Endometrial microvascular endothelial cells (primary cell): ENCODE results near the gene CHRFAM7A. TPM values are rescaled to one million over a fixed set of nuclear protein-coding genes. Genes with fewer than 3 reads are reported as not detected.
"Not testable (repeated sequence)": the region's sequence is repeated elsewhere in the genome, so short reads cannot be mapped to it uniquely, and the experiment has no call there.

Source experiments
- in situ Hi-C: cut with HindIII; loops from 2 replicates; pipeline ENCODE4 v1.10.0; 2017; ENCODE audit warnings: low sequenced_read_pairs, low pct_unique_long_range_greater_than_20kb; ENCODE audit errors: inconsistent ontology term
- total RNA-seq: library from RNA; depleted of rRNA; stranded (reverse); fragments of >200 nt; gene quantifications from one replicate; pipeline ENCODE4 v1.2.3, GENCODE V29; 2015; ENCODE audit errors: inconsistent ontology term

Gene CHRFAM7A
- total RNA-seq = 0.09 TPM

DNA sequence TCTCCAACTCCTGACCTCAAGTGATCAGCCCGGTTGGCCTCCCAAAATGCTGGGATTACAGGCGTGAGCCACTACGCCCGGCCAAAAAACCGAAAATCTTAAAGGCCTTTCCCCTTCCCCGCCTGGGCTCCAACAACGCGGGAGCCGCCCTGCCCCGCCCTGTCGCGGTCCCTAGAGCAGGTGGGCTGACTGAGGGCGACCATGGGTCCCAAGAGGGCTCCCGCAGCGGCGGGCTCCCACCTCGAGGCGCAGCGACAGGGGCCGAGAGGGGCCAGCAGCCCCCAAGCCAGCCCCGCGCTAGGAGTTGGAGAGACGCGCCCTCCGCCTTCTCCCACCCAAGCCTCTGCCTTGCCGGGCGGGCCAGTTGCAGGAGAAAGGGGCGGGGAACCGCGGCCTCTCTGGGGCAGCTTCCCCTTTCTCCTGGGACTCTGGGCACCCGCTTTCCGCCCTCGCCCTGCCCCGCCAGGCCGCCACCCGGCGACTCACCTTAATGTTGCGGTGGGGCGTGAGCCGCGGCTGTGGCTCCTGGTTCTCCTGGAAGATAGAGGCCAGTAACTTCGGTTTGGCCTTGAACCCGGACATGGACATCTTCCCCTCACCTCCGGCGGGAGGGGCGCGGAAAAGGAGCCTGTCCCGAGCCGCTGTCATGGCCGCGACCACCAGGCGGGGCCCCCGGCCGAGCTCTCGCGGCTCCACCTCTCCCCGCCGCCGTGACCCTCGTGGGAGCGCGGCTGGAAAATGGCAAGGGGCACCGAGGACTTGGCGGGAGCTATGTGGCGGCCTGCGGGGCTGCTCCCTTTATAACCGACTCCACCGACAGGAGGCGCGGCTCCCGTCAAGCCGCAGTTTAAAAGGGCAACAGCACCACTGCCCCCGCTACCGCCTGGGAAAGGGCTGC lies at the start of gene CHRFAM7A:
TSS of gene CHRFAM7A (minus strand) at position 775 of the 898 bp plus-strand sequence. CDS start 10,189 bp downstream, outside the sequence.
- in situ Hi-C loops = not testable (repeated sequence)

GRCh38 chr15:30438348-30438747 lies 45.0 kb upstream of the CHRFAM7A start:
- in situ Hi-C loops = not testable (repeated sequence)

- in situ Hi-C loops = not testable (repeated sequence)
Measured at GRCh38 chr15:30435878-30436277, 42.5 kb upstream of the CHRFAM7A start.

GRCh38 chr15:30420723-30421122 lies 27.4 kb upstream of the CHRFAM7A start:
- in situ Hi-C loops = not testable (repeated sequence)

GRCh38 chr15:30414160-30414559 lies 20.8 kb upstream of the CHRFAM7A start, which contains the start of gene GOLGA8R:
Gene GOLGA8R (minus strand): TSS chr15:30414260. CDS start chr15:30414162, 98 bp downstream.
- in situ Hi-C loops = not testable (repeated sequence)

DNA sequence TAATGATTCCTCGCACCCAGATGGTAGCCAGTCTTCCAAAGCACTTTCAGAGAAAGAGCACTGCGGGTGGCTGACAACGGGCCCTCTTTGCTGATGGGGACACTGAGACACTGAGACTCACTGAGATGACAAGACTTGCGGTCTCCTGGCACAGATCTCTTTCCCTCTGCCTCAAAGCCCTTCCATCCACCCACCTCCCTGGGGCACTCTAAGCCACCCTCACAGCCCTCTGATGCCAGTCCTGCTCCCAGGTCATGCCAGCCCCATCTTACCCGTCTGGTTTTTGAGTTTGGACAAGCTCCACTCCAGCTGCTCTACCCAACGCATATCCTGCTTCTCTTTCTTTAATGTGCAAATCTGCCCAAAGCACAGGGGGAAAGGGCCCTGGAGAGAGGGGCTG lies 14.3 kb upstream of the CHRFAM7A start:
- in situ Hi-C loops = not testable (repeated sequence)

GRCh38 chr15:30398988-30399387 lies 5.6 kb upstream of the CHRFAM7A start:
- in situ Hi-C loops = not testable (repeated sequence)

DNA sequence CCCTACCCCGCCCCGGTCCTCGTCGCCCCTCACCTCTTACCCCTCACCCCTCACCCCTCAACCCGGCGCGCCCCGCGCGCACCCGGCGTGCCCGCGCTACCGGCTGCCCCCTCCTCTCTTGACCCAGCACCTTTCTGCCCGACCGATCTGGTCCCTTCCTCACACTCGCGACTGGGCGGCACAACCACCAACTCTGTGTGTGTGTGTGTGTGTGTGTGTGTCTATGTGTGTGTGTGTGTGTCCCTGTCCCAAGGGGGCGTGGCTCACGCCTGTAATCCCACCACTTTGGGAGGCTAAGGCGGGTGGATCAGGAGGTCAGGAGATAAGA lies 288 bp upstream of the CHRFAM7A start:
- in situ Hi-C loops = not testable (repeated sequence)

GRCh38 chr15:30386318-30386887 lies 6.9 kb downstream of the CHRFAM7A start:
- in situ Hi-C loops = not testable (repeated sequence)

GRCh38 chr15:30377082-30377413 lies 16.3 kb downstream of the CHRFAM7A start:
- in situ Hi-C loops = not testable (repeated sequence)

DNA sequence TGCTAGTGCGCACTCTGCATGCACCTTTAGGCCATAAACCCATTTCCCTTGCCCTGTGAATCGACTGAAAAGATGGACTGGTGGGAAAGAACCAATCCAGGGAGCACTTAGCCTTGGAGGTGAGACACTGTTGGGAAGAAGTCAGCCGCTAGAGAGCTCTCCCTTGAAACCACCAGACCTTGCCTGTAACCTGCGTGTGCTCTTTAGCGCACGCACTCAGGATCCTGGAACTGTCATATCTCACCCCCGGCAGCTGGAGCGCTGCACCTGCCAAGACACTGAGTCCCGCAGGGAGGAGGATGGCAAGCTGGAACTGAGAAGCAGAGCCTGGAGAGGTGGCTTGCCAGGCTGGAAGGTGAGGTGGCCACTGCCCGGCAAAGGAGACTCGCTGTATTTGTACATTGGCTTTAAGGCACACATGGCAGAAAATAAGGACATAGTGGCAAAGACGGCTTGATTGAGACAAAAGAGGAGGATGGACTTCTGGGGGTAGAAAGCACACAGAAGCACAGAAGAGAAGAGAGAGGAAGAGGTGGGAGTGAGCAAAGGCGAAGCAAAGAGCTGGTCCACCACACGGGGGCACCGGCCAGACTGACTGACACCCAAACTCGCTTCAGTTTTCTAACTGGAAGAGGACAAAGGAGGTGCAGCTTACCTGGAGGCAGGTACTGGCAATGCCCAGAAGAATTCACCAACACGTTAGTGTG lies 16.8 kb downstream of the CHRFAM7A start:
- in situ Hi-C loops = not testable (repeated sequence)

DNA sequence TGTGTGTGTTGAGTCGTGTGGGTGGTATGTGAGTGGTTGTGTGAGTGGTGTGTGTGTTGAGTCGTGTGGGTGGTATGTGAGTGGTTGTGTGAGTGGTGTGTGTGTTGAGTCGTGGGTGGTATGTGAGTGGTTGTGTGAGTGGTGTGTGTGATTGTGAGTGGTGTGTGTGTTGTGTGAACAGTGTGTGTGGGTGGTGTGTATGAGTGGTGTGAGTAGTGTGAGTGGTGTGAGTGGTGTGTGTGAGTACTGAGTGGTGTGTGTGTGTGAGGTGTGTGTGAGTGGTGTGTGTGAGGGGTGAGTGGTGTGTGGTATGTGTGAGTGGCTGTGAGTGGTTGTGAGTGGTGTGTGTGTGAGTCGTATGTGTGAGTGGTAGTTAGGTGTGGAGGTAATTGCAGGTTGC lies 17.5 kb downstream of the CHRFAM7A start:
- in situ Hi-C loops = not testable (repeated sequence)

DNA sequence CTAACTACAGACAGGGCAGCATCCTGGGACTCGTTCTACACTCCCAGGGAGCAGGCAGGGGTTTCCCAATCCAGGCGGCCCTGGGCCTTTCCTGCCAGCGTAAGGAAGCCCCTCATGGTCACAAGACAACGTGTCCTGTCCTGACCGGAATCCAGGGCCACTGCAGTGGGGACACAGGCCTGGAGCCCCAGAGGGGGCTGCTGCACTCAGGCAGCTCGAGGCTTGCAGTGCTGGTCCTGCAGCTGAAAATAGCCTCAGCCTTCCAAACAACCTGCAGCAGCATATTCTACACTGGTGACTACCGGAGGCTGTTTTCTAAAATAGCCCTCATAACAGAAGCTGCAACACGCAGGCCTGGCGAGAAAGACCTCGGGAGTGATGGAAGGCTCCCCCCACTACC lies 18.5 kb downstream of the CHRFAM7A start:
- in situ Hi-C loops = not testable (repeated sequence)

DNA sequence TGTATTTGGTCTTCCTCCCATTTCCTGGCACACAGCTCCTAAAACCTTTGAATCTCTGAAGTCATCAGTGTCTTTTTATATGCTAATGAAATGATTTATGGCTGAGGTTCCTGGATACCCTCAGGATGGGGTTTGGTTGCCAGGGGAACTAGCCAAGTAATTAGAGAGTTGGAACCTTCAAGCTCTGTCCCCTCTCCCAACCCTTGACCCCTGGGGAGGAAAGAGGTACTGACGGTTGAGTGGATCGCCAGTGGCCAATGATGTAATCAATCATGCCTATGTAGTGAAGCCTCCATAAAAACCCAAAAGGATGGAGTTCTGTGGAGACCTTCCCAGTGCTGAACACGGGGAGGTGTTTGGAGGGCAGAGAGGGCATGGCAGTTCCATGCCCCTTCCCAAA lies 25.1 kb downstream of the CHRFAM7A start:
- in situ Hi-C loops = not testable (repeated sequence)

GRCh38 chr15:30367246-30367645 lies 26.1 kb downstream of the CHRFAM7A start:
- in situ Hi-C loops = not testable (repeated sequence)

DNA sequence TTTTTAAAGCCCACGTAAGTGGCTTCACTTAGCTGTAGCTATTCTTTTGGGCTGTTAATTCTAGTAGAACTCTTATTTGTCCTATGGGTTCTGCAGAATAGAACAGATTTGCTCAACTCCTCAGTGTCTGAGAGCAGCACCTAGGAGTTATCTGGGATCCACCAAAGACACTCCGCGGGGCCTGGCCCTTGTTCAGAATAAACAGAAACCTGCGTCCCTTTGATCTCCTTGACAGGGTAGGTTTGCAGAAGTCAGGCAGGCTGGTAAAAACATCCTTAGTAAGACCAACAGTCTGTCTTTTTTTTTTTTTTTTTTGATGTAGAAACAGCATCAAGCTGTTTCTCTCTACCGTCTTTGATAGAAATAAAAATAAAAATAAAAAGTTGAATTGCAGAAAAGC lies 31.9 kb downstream of the CHRFAM7A start:
- in situ Hi-C loops = not testable (repeated sequence)

DNA sequence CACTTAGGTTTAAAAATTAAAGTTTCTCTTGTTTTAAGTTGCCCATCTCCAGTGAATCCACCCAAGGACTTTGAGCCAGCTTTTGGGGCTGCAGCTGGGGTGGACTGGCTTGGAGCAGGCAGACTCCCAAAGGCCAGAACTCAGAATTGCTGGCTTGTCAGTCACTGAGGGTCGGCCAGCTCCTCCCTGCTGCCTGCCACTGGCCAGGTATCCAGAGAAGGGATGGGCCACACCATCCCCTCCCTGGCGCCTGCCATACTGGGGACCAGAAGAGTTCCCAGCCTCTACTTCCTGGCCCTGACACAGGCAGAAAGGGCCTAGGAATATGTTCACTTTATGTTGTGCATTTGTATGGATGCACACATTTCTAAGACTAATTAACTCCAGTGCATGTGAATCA lies 32.4 kb downstream of the CHRFAM7A start:
- in situ Hi-C loops = not testable (repeated sequence)

DNA sequence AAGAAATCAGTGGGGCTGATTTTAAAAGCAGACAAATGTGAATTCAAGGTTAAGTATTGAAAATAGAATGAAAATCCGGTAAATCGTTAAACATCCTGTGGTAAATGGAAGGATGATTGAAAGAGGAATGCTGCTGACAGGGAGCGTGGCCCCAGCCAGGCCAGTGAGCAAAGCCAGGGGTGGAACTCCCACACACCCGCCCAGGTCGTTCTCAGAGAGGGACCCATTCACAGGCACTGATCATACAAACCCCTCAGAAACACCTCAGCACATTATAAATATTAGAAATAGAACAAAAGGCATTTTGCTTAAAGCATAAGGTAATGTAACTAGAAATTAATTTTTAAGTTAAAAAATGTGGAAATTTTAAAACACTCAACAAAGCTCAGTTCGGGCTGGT lies 38.3 kb downstream of the CHRFAM7A start:
- in situ Hi-C loops = not testable (repeated sequence)

DNA sequence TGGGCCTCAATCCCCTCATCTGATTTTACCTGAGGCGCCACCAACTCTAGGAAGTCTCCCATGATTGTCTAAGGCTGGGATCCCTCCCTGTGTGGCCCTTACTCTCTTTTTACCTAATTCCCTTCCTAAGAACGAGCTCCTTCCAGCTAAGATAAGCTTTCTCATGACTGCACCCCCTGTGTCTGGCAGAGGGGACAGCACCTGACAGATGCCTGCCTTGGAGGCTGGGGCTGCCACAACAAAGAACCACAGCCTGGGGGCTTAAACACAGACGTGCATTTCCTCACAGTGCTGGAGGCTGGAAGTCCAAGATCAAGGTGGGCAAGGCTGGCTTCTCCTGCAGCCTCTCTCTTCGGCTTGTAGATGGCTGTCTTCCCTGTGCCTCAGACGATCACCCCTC lies 43.5 kb downstream of the CHRFAM7A start:
- in situ Hi-C loops = not testable (repeated sequence)

DNA sequence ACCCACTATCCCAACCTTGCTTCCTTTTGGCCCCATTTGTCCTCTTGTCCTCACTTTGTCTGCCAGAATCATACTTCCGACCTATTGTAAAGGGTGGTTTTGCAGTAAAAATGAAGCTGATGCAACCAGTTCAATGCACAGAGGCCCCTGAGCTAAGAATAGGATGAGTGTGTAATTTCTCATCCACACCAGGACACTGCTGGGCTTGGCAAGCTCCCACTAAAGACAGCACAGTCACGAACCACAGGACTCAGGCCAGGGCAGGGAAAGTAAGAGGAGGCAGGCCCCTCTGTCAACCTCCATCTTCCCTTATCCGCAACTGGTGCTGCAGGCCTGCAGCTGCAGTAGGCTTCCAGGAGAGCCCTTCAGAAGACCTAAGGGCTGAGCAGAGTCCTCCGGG lies 56.8 kb downstream of the CHRFAM7A start:
- in situ Hi-C loops = not testable (repeated sequence)
